CD4-positive, alpha-beta T cell (primary cell): ENCODE data around the gene CADM1. TPM values are rescaled to one million over a fixed set of nuclear protein-coding genes. Genes with fewer than 3 reads are reported as not detected.

Source experiments
- ATAC-seq: fragments of 200-7000 bp; cut with Tn5 transposase; one replicate; pipeline ENCODE4 v1.10.0; 2022; ENCODE audit warnings: mild to moderate bottlenecking; ENCODE audit not compliant: poor library complexity
- CTCF ChIA-PET: fragments of 350-600 bp; sonication (Branson Sonifier 250); formaldehyde crosslinking; loops from one replicate; lab custom pipeline; 2021; ENCODE audit warnings: antibody characterized with exemption, inconsistent platforms; lab: Charles Lee
- POLR2A ChIA-PET: fragments of 350-600 bp; sonication (Branson Sonifier 250); formaldehyde crosslinking; loops from one replicate; lab custom pipeline; 2021; ENCODE audit warnings: antibody characterized with exemption, inconsistent platforms; lab: Charles Lee
- DNase-seq, 14 experiments: peaks; one replicate each; pipeline ENCODE4 v3.0.0-alpha.2; 2013 to 2020; ENCODE audit warnings: mixed read lengths in 2 of 14
- H3K27ac ChIP-seq, 2 donors: one replicate each; pipeline versions ENCODE4 v1.5.1 to v1.7.0; 2013; ENCODE audit warnings: low read length in 2 of 2, low read depth in 1 of 2, mild to moderate bottlenecking in 1 of 2
- H3K27me3 ChIP-seq, 2 experiments: 1 replicate in 1 of 2; 2 replicates in 1 of 2; pipeline versions ENCODE4 v1.6.1 to v1.7.0; 2013; ENCODE audit warnings: low read length in 2 of 2, control low read depth in 1 of 2, mild to moderate bottlenecking in 1 of 2, moderate library complexity in 1 of 2; ENCODE audit not compliant: insufficient read depth in 2 of 2, control insufficient read depth in 1 of 2
- H3K36me3 ChIP-seq: one replicate; pipeline ENCODE4 v1.6.1; 2013; ENCODE audit warnings: low read length, control low read depth; ENCODE audit not compliant: insufficient read depth
- H3K4me1 ChIP-seq: one replicate; pipeline ENCODE4 v1.6.1; 2013; ENCODE audit warnings: low read length, control low read depth; ENCODE audit not compliant: insufficient read depth
- H3K4me3 ChIP-seq: one replicate; pipeline ENCODE4 v1.5.1; 2013; ENCODE audit warnings: mild to moderate bottlenecking, low read length, moderate library complexity
- H3K9me3 ChIP-seq, 2 experiments: 1 replicate in 1 of 2; 2 replicates in 1 of 2; pipeline versions ENCODE4 v1.6.1 to v1.7.0; 2013; ENCODE audit warnings: low read length in 2 of 2, mild to moderate bottlenecking in 2 of 2, control low read depth in 1 of 2, moderate library complexity in 1 of 2; ENCODE audit not compliant: control insufficient read depth in 1 of 2, insufficient read depth in 1 of 2
- H3K27ac Mint-ChIP-seq: one replicate; pipeline ENCODE4 v1.8.0; 2020; ENCODE audit warnings: mixed read lengths
- H3K27me3 Mint-ChIP-seq: one replicate; pipeline ENCODE4 v1.8.0; 2021; ENCODE audit warnings: mixed read lengths
- H3K36me3 Mint-ChIP-seq: one replicate; pipeline ENCODE4 v1.8.0; 2021; ENCODE audit warnings: low read depth, mixed read lengths
- H3K4me1 Mint-ChIP-seq: one replicate; pipeline ENCODE4 v1.8.0; 2021; ENCODE audit warnings: low read depth, mixed read lengths
- H3K4me3 Mint-ChIP-seq: one replicate; pipeline ENCODE4 v1.8.0; 2020; ENCODE audit warnings: mild to moderate bottlenecking, mixed read lengths
- H3K9me3 Mint-ChIP-seq: one replicate; pipeline ENCODE4 v1.8.0; 2020; ENCODE audit warnings: mixed read lengths
- intact Hi-C, 2 experiments: fragments of 100-400 bp; cut with DNase I in 1 of 2; cut with micrococcal nuclease in 1 of 2; formaldehyde crosslinking; loops; one replicate each; pipeline versions ENCODE4 v1.15.1 to v1.9.0; 2023 to 2025; cut with DNase I, micrococcal nuclease
- total RNA-seq, 174 experiments: library from RNA in 2 of 174; stranded (reverse) in 2 of 174; gene quantifications; one replicate each; pipeline ENCODE4 v1.2.3 and lab custom pipeline; 2021 to 2026
- TF ChIP-seq, protein P1 (sequence below): fragments of 200-600 bp; IDR thresholded peaks from one replicate; pipeline ENCODE4 v1.8.0; 2022; ENCODE audit warnings: antibody characterized with exemption, mild to moderate bottlenecking

The CADM1 gene
- total RNA-seq, 2 experiments from 2014 or later = 1.1 to 1.4 TPM

DNA sequence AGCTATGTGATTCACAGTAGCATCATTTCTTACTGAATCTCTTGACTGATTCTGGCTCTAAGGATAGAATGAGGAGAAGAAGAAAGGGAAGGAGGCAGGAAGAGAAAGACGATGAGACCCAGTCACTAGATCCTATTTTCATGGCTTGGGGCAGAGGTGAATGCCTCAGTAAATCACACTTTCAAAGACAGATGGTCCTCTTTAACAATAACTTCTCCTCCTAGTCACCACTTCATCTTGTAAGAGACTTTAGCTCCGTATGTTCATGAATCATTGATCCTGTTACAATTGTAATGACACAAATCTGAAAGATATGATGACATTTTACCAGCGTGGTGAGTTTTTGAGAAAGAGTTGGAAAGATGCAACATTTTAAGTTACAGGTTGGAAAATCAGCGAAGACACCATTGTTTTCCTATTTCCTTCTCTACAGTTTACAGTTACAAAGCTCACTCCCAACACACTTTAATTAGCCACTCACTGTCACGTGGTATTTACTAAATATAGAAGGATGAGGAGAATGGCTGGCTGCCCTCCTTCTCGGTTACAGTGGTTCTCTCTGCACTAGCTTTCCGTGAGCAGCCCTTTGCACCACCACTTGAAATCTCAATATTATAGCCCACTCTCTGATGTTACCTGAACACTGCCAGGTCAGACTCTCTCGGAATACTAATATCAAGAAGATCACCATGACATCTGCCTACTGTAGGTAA, 205.8 kb downstream of the CADM1 start:
- no peak for DNase-seq
- TF ChIP-seq, protein P1, sequence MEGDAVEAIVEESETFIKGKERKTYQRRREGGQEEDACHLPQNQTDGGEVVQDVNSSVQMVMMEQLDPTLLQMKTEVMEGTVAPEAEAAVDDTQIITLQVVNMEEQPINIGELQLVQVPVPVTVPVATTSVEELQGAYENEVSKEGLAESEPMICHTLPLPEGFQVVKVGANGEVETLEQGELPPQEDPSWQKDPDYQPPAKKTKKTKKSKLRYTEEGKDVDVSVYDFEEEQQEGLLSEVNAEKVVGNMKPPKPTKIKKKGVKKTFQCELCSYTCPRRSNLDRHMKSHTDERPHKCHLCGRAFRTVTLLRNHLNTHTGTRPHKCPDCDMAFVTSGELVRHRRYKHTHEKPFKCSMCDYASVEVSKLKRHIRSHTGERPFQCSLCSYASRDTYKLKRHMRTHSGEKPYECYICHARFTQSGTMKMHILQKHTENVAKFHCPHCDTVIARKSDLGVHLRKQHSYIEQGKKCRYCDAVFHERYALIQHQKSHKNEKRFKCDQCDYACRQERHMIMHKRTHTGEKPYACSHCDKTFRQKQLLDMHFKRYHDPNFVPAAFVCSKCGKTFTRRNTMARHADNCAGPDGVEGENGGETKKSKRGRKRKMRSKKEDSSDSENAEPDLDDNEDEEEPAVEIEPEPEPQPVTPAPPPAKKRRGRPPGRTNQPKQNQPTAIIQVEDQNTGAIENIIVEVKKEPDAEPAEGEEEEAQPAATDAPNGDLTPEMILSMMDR = no peak
- Mint-ChIP-seq H3K36me3 (no peaks in the 10 kb centered on the region), H3K4me3 (no peak overlapping the region), H3K9me3 (no peaks in the 10 kb centered on the region), H3K4me1 (no peaks in the 10 kb centered on the region), H3K27me3 (peaks cover 35% of the 10 kb centered on the region), H3K27ac (no peak overlapping the region)
- Histone ChIP-seq H3K36me3 (no peaks in the 10 kb centered on the region), H3K27me3 (peaks cover 0 to 3% of the 10 kb centered on the region in 2 experiments), H3K27ac (no peak overlapping the region), H3K4me1 (no peaks in the 10 kb centered on the region), H3K4me3 (no peak overlapping the region), H3K9me3 (no peaks in the 10 kb centered on the region)
- intact Hi-C loops = no loop called here
- ChIA-PET CTCF (no interaction called here), POLR2A (no interaction called here)
- no peak for ATAC-seq

DNA sequence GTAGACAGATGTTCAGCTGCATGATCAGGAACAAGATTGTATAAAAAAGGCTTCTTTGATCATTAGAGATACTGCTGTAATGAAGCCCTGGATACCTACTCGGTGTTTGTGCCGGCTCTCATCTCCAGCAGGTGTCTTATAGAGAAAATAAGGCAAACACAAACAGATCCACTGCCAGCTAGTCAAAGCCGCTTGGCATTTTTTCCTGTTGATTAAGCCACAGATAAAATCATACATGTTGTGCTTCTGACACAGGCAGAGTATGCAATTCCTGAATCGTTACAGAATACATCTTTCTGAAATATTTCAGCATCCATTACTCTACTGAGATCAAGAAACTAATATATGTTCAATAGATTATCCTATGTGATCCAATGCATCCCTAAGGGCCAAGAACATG, 206.9 kb downstream of the CADM1 start:
- intact Hi-C loops = no loop called here
- ATAC-seq (no peak), DNase-seq (no peak)
- POLR2A ChIA-PET = no interaction called here
- Histone ChIP-seq H3K4me1 (no peaks in the 10 kb centered on the region), H3K9me3 (no peaks in the 10 kb centered on the region), H3K4me3 (no peak overlapping the region), H3K36me3 (no peaks in the 10 kb centered on the region), H3K27me3 (peaks cover 0 to 3% of the 10 kb centered on the region in 2 experiments), H3K27ac (no peak overlapping the region)
- TF ChIP-seq, protein P1 = no peak
- Mint-ChIP-seq H3K36me3 (no peaks in the 10 kb centered on the region), H3K9me3 (no peaks in the 10 kb centered on the region), H3K27ac (no peak overlapping the region), H3K27me3 (peaks cover 31% of the 10 kb centered on the region), H3K4me3 (no peak overlapping the region), H3K4me1 (no peaks in the 10 kb centered on the region)
- CTCF ChIA-PET = no interaction called here

DNA sequence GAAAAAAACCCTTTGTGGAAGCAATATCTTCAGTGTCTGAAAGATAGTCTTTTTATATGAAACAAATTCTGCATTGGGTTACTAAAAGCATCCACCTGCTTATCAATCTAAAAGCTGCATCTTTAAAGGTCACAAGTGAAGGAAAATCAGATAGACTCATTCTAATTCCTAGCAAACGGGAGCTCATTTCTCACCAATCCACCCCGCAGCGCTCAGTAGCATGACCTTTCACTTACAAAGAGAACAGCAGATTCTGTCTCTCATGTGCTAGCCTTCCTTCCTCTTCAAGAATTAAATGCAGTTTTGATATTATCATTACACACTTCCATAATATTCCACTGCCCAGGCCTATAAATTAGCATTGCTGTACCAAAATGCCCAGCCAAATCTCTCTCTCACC, 212.9 kb downstream of the CADM1 start:
- no peak overlapping the region for H3K4me3 ChIP-seq
- DNase-seq (no peak), ATAC-seq (no peak)
- ChIA-PET POLR2A (no interaction called here), CTCF (no interaction called here)
- peaks cover 16% of the 10 kb centered on the region for H3K27me3 Mint-ChIP-seq
- H3K36me3 Mint-ChIP-seq = no peaks in the 10 kb centered on the region
- no peaks in the 10 kb centered on the region for H3K4me1 Mint-ChIP-seq
- TF ChIP-seq, protein P1 = no peak
- intact Hi-C loops = no loop called here
- H3K4me3 Mint-ChIP-seq = no peak overlapping the region
- H3K4me1 ChIP-seq = no peaks in the 10 kb centered on the region
- no peaks in the 10 kb centered on the region for H3K36me3 ChIP-seq
- no peaks in the 10 kb centered on the region for H3K9me3 ChIP-seq
- no peaks in the 10 kb centered on the region for H3K27me3 ChIP-seq
- H3K27ac ChIP-seq = no peak overlapping the region
- H3K9me3 Mint-ChIP-seq = no peaks in the 10 kb centered on the region
- H3K27ac Mint-ChIP-seq = no peak overlapping the region
